Measurements from ENCODE around the gene EEA1. TPM values are rescaled to one million over a fixed set of nuclear protein-coding genes. Genes with fewer than 3 reads are reported as not detected.

The EEA1 gene
- total RNA-seq, 1 donor from 2014 or later = 45.3 TPM

DNA sequence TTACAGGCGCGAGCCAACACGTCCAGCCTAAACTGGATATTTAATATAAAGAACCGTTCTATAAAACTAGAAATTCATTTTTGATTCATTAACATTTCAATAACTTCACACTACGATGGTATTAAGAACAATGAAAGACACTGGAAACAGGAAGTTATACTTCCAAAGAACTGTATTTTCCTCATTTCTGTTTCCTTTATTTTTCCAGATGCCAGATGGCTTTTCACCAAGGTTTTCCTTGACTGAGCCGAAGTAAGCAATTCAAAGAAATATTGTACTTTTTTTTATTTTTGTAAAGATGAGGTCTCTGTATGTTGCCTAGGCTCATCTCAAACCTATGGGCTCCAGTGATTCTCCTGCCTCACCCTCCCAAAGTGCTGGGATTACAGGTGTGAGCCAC is 28.2 kb downstream of the EEA1 start:
- no peak for DNase-seq (ENCODE audit: low spot score)
- no peak for ATAC-seq
- intact Hi-C loops (cut with DNase I) = no loop called here

DNA sequence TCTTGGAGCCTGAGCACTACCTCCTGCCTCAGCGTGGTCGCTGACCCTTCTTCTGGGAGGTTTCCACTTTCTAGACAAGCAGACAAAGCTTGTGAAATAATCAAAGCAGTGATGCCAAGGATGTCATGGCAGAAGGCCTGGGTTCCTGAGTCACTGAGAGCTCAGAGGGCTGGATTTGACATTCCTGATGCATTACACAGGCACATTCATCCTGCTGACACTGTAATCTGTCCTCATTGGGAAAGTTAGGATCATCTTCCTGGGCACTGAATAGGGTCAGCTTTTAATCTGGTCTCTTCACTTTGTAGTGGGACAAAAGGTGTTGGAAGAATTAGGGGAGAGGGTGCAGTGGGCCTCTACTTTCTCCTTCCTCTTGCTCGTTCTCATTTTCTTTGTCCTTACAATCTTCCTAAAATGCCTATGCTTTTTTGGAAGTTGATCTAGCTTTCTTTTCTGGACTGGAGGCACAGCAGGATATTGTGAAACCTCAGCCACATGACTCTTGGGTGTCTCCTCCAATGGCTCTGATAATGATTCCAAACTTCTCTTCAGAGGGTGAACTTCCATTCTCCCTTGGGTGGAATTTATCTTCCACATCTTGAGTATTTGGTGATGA is 29.6 kb downstream of the EEA1 start:
- peak; percentile 81 for DNase-seq (ENCODE audit: low spot score)
- intact Hi-C loops (cut with DNase I) = no loop called here
- peak; percentile 99 for ATAC-seq

DNA sequence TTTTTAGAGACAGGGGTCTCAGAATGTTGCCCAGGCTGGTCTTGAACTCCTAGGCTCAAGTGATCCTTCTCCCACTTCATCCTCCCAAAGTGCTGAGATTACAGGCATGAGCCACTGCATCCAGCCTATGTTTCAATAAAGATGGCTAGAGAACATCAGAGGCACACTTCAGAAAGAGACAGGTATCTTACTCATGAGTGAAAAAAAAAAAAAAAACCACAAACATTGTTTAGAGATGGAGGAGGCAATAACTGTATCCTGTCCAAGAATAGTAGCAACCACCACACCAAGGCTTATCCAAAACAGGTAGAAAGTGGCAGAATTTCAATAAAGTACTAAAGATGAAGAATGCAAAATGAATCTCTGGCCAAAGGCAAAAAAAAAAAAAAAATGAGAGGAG is 30.3 kb downstream of the EEA1 start:
- intact Hi-C loops (cut with DNase I) = no loop called here
- DNase-seq (ENCODE audit: low spot score) (no peak), ATAC-seq (no peak)

DNA sequence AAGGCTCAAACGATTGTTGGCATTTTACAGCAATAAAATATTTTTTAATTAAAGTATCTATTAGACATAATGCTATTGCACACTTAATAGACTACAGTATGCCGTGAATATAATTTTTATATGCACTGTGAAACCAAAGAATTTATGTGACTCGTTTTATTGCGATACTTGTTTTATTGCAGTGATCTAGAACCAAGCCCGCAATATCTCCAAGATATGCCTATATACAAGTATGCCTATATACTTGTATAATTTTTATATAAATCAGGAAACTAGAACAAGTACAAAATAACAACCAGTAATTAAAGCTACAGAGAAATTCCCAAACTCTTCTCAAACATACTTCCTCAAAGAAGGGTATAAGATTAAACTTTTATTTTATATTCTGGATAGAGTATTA is 31.3 kb downstream of the EEA1 start:
- no peak for DNase-seq (ENCODE audit: low spot score)
- intact Hi-C loops (cut with DNase I) = no loop called here
- ATAC-seq = no peak

DNA sequence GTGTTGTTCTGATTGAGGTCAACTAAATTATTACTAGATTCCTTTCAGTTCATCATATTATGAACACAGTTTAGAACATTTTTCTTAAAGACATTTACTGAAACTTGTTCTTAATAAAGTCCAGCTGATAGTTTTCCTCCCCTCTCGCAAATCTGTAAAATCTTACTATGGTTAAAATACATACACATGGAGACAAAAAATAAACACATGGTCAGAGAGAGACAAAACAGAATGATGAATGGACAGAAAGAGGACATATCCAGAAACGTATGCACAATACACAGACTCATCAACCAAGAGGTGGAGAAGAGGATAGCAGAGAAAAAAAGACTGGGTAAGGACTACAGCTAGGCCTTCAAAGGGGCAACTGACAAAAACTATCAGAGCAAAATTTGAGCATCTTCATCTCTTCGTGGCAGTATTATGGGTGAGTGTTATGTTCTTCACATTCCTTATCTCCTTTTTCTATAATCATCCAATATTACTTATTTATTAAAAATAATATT is 38.4 kb downstream of the EEA1 start:
- DNase-seq (ENCODE audit: low spot score) (no peak), ATAC-seq (no peak)
- intact Hi-C loops (cut with DNase I) = no loop called here

DNA sequence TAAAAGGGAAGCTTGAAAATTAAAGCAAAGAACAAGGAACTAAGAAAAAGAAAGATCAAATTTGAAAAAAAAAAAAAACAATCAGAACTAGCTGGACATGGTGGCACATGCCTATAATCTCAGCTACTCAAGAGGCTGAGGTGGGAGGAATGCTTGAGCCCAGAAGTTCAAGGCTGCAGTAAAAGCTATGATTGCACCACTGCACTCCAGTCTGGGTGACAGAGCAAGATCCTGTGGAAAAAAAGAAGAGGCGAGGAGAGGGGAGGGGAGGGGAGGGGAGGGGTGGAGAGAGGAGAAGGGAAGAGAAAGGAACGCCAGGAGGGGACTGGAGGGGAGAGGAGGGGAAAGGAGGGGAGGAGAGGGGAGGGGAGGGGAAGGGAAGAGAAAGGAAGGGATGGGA is 43.0 kb downstream of the EEA1 start:
- no peak for ATAC-seq
- intact Hi-C loops (cut with DNase I) = no loop called here

DNA sequence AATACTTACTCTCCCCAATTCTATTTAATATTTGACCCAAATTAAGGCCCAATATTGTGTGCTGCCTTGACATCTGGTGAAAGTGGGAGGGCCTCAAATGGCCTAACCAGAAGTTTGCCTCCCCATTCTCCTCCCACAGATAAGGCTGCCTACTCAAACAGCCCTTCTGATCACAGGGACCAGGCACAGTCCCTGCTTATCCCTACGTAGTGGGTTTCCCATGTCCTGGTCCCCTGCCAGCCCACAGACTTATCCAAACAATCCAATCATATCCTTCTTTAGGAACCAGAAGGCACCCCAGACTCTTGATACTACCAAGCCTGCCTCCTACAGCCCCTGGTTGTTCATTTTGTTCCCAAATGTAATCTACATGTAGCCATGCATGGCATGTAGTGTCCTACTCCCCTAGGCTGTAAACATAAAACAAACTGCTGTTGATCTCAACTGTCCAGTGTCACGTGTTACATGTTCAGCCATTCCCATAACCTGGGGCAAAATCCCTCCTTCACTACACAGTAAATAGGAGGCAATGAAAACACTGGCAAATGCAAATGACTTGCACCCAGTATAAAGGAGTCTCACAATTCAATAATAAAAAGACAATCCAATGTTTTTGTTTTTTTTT is 49.3 kb downstream of the EEA1 start:
- DNase-seq (ENCODE audit: low spot score) = no peak
- intact Hi-C loops (cut with DNase I) = no loop called here
- no peak for ATAC-seq

More for the DNA sequence above, 43.0 kb downstream of the EEA1 start:
- DNase-seq (ENCODE audit: low spot score) = no peak

DNA sequence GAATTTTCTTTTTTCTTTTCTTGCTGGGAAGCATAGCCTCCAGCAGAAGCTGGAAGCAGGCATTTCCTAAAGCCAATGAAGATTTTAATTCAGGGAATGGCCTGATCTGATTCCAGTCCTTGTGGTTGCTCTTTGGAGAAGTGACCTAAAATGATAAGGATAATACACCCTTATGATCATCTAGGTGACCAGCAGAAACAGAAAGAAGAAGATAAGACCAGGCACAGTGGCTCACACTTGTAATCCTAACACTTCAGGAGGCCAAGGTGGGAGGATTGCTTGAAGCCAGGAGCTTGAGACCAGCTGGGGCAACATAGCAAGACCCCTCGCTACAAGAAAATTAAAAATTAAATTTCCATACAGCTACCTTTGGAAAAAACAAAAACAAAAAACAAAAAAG is 51.2 kb downstream of the EEA1 start:
- ATAC-seq = no peak
- intact Hi-C loops (cut with DNase I) = no loop called here

DNA sequence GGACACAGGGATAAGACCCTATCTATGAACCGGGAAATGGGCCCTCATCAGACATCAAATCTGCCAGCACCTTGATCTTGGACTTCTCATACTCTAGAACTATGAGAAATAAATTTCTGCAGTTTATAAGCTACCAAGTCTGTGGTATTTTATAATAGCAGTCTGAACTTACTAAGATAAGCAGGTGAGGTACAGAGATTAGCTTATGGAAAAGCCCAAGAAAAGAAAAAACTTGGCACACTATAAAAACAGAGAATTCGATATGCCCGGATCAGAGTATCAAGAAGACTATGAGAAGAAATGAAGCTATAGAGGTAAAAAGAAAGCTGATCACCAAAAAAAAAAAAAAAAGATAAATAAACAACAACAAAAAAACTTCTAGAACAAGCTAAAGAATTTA is 52.6 kb downstream of the EEA1 start:
- no peak for ATAC-seq
- no peak for DNase-seq (ENCODE audit: low spot score)
- intact Hi-C loops (cut with DNase I) = no loop called here

More for the DNA sequence above, 51.2 kb downstream of the EEA1 start:
- no peak for DNase-seq (ENCODE audit: low spot score)

DNA sequence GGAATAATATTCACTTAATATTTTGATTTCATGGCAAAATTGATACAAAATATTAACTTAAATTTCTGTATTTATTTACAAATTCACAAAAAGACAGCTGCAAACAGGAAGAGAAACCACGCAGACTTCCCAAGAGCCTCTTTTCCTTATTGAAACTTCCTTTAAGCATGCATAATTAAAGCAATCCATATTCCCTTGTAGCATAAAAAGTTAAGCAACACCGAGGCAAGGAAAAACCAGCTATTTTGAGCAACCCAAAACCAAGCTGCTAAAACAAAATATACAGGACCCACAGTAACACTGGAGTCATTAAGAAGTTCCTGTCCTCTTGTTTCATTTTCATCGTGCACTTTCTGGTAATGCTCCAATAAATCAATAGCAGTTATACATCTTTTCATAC is 58.0 kb downstream of the EEA1 start:
- DNase-seq (ENCODE audit: low spot score) (no peak), ATAC-seq (peak; percentile 74)
- intact Hi-C loops (cut with DNase I) = no loop called here

DNA sequence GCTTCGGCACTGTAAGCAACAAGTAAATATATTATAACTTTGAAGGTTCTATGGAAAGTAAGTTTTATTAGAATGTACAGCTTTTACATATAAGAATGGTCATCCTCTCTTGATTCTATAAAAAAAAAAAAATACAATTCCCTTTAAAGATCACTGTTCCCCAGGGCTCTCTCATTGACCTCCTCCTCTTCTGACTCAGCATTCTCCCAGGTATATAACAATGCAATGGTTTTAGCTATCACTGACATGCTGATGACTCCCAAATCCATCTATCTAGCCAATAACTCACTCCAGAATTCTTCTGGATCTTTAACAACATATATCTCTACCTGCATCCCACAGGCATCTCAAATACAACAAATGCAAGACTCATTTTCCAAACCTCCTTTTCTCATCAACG is 62.7 kb downstream of the EEA1 start:
- DNase-seq (ENCODE audit: low spot score) (no peak), ATAC-seq (no peak)
- intact Hi-C loops (cut with DNase I) = no loop called here

DNA sequence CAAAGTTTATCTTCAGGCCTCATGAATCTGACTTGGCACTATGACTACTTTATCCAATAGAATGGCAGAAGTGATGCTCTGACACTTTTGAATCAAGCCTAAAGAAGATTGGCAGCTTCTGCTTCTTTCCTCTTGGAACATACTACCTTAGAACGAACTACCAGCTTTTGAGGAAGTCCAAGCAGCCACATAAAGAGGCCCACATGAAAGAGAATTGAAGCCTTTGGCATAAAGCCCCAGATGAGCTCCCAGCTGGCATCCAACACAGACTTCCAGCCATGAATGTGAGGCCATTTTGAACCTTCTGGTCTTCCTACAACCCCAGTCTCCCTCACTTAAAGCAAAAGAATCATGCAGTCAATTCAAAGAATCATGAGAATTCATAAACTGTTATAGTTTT is 65.8 kb downstream of the EEA1 start:
- no peak for ATAC-seq
- intact Hi-C loops (cut with DNase I) = no loop called here
- DNase-seq (ENCODE audit: low spot score) = no peak

DNA sequence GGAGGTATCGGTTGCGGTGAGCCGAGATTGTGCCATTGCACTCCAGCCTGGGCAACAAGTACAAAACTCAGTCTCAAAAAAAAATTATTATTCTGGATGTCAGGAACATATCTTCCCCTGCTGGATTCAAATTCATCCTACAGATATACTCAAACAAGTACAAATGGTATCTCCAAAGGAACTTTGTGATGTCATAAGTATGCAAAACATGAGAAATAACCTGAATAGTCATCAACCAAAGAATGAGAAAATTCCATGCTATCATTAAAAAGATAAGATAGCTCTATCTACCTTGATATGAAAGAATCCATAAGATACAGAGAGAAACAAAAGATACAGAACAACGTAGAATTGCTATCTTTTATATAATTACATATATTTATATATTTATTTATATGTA is 67.7 kb downstream of the EEA1 start:
- ATAC-seq = no peak

DNA sequence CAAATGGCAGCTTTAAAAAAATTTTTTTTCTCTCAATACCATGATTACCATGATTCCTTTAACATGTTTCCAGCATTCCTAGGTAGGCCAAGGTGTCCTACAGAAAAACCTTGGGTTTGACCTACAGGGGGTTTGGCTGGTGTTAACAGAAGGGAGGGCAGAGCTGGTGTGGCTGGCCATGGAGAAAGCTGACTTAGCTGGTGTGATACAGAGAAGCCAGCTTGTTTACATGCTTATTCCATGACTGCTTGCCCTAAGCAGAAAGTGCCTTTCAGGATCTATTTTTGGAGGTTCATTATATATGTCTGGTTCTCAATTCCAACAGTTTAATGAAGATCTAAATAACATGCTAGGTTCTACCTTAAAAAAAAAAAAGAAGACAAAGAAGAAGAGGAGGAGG is 68.6 kb downstream of the EEA1 start:
- no peak for DNase-seq (ENCODE audit: low spot score)

More for the DNA sequence above, 67.7 kb downstream of the EEA1 start:
- intact Hi-C loops (cut with DNase I) = no loop called here
- DNase-seq (ENCODE audit: low spot score) = no peak

DNA sequence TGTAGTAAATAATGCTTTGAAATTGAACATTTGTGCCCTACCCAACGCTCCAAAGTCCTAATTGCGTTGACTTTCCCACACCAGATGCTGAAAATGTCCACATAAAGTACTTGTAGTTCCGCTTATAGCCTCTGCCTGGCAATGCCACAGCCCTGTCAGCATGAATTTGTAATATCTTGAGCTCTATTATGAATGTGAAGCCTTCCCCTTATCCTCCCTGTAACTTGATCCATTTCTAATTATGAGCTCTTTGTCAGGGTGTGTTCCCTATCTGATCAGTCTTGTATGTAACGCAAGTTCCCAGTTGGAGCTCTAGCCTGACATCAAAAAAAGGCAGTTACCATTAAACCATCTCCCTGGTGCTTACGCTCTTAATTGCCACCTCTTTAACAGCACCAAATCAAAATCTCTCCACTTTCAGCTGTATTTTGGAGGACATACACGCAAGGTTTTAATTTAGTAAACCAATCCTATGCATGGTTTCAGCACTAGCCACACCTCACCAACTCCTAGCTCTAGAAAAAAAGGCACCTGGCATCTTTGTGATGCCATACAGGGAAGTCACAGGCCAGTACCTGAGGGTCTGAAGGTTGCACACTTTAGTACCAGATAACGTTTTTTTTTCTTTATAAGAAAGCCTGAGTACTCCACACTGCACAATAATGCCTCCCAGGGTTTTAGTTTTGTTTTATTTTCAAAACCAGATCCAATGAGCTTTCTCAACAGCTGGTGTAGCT is 69.3 kb downstream of the EEA1 start:
- ATAC-seq = no peak
- DNase-seq (ENCODE audit: low spot score) = no peak
- intact Hi-C loops (cut with DNase I) = no loop called here

More for the DNA sequence above, 68.6 kb downstream of the EEA1 start:
- ATAC-seq = no peak
- intact Hi-C loops (cut with DNase I) = no loop called here

DNA sequence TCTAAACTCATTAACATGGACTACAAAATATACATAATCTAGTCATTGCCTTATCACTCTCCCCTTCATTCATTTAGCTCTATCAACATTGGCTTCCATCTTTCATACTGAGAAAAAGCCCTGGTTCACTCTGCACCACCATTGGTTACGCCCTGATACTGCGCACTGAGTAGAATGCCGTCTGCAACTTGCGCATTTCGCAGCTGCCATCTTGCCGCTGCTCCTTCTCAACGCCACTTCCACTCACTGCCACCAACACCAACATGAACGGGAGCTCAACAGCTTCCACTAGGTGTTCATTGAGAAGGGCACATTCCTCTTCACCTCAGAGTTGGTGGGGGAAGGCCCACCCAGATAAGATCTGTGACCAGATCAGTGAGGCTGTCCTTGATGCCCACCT is 71.3 kb downstream of the EEA1 start:
- intact Hi-C loops (cut with DNase I) = no loop called here
- no peak for ATAC-seq
- no peak for DNase-seq (ENCODE audit: low spot score)

DNA sequence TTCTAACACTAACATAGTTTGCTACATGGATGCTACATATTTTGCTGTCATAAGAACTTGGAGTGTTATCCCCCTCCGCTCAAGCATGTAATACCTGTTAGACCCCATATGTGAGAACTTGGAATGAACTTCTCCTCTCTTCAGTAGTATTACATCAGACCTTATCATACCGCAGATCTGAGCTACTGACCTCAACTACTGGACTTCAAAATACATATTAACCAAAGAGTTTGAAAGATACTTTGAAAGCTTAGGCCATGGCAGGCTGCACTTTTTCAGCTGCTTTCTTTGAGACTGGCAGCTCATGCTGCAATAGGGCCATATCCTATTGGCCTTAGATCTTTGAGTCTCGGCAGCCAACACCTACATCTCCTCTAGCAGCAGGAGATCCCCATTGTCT is 74.8 kb downstream of the EEA1 start:
- no peak for DNase-seq (ENCODE audit: low spot score)
- ATAC-seq = no peak
- intact Hi-C loops (cut with DNase I) = no loop called here

DNA sequence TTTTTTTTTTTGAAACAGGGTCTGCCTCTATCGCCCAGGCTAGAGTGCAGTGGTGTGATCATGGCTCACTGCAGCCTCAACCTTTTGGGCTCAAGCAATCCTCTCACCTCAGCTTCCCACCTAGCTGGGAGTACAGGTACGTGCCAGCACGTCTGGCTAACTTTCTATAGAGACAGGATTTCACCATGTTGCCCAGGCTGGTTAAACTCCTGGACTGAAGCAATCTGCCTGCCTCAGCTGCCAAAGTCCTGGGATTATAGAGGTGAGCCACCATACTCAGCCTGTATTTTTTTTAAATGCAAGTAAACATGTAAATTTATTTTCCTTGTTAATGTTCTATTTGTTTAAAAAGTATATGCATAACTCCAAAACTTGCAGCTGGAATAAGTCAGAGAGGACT is 80.4 kb downstream of the EEA1 start:
- intact Hi-C loops (cut with DNase I) = no loop called here
- DNase-seq (ENCODE audit: low spot score) = no peak
- no peak for ATAC-seq

DNA sequence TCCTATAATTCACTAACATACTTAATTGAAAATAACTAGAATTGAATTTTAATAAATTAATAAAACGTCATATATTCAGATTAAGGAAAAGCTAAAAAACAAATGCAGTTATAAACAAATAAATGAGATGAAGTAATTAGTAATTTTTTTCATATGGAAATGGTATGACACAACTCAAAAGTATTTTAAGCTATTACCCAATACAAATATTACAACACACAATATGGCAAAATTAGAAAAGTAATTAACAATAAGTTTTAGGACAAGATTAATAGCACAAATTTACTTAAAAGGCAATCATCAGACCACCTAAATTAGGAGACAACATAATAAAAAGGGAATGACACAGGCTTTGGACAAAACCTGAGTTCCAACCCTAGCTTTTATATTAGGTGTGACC is 81.7 kb downstream of the EEA1 start:
- DNase-seq (ENCODE audit: low spot score) = no peak
- ATAC-seq = no peak
- intact Hi-C loops (cut with DNase I) = no loop called here

DNA sequence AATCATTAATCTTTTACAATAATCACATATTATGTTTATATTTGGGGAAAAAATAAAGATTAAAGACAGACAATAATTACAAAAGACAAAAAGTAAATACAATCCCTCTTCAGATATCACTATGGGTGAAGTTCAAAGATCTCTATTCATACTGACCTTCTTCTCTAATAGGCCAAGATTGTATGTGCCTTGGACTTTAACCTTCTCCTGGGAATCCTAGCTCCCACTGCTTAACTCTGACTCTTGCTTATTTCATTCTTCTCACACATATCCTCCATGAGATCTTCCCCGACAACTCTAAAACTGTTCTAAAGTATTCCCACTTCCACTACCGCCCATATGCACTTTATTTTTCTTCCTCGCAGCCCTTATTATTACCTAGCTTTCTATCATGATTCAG is 83.8 kb downstream of the EEA1 start:
- ATAC-seq (no peak), DNase-seq (ENCODE audit: low spot score) (no peak)
- intact Hi-C loops (cut with DNase I) = no loop called here
